ENCODE data around the gene TKT.

The TKT gene

DNA sequence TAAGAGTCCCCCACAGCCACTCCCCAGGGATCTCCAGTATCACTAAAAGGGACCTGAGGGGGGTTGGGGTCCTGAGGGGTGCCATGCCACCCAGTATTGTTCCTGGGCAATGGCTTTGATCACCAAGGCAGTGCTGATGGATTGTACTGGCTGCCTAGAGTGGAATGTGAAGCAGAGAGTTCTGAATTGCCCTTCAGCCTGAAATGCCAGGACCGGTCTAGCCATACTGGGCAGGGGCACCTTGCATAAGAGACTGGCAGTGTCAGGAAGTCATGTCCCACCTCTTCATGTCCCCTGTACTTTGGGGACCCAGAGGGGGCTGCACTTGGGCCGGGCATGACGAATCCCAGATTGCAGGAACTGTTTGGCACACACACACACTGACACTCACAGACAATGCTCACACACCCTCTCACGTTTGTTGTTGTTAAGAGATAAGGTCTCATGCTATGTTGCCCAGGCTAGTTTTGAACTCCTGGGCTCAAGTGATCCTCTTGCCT, 4.5 kb upstream of the TKT start:
- DNase-seq (ENCODE audit: insufficient read length, low spot score) (no peak), FAIRE-seq (no peak)
- TF ChIP-seq CTCF (IDR thresholded peaks at IDR 0.05; ENCODE audit: insufficient read depth, missing control alignments) = no peak

- TF ChIP-seq CTCF (IDR thresholded peaks at IDR 0.05; ENCODE audit: insufficient read depth, missing control alignments) = no peak
- DNase-seq (ENCODE audit: insufficient read length, low spot score) (no peak), FAIRE-seq (no peak)
Measured at GRCh38 chr3:53259427-53260259, 3.8 kb upstream of the TKT start.

DNA sequence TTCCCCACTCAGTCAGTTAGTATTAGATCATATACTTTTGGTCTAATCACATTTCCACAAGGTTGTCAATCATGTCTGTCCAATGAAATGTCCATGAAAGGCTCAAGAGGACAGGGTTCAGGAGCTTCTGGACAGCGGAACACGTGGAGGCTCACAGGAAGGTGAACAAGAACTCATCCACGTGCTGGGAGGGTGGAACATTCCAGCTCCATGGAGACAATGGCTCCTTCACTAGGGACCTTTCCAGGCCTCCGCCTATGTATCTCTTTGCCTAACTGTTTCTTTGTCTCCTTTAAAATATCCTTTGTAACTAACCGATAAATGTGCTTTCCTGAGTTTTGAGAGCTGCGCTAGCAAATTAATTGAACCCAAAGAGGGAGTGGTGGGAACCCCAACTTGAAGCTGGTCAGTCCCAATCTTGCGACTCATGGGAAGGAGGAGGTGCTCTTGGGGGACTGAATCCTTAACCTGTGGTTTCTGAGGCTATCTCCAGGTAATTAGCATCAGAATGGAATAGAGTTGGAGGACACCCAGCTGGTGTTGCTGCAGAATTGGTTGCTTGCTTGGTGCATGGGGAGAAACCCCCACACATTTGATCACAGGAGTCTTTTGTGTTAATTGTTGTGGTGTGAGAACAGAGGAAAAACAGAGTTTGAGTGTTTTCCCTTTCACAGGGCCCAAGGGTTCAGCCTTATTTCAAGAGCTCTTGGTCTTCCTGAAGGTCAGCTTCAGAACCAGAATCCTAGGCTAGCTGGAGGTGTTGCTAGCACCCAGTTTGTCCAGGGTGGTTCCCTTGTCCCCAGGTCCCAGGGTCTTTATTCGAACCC, 3.0 kb upstream of the TKT start:
- no peak for TF ChIP-seq CTCF (IDR thresholded peaks at IDR 0.05; ENCODE audit: insufficient read depth, missing control alignments)
- no peak for FAIRE-seq
- no peak for DNase-seq (ENCODE audit: insufficient read length, low spot score)

DNA sequence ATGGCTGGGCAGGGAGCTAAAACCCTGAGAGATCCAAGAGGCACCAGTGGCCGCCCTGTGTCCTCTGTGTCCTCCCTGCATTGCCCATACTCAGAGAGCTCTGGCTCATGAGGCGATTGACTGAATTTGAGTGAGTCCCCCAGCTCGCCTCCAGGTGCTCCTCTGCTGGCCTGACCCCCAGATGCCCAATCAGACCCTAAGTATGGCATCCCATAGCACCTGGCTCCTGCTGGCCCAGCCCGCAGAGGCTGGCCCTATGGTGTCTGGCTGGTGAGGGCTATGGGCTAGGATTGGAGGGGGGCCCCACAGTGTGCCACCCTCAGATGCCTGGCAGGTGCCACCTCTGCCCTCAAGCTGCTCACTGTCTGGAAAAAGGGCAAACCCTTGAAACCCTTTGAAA, 1.6 kb upstream of the TKT start:
- no peak for TF ChIP-seq CTCF (IDR thresholded peaks at IDR 0.05; ENCODE audit: insufficient read depth, missing control alignments)
- FAIRE-seq = no peak

DNA sequence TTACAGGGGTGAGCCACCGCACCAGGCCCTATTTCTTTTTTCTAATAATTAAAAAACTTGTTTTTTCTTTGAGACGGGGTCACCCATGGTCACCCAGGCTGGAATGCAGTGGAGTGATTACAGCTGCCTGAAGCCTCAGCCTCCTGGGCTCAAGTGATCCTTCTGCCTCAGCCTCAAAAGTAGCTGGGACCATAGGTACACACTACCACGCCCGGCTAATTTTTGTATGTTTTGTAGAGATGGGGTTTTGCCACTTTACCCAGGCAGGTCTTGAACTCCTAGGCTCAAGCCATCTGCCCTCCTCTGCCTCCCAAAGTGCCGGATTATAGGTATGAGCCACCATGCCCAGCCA, 858 bp upstream of the TKT start:
- no peak for TF ChIP-seq CTCF (IDR thresholded peaks at IDR 0.05; ENCODE audit: insufficient read depth, missing control alignments)
- DNase-seq (ENCODE audit: insufficient read length, low spot score) (no peak), FAIRE-seq (no peak)

More for the DNA sequence above, 1.6 kb upstream of the TKT start:
- no peak for DNase-seq (ENCODE audit: insufficient read length, low spot score)

DNA sequence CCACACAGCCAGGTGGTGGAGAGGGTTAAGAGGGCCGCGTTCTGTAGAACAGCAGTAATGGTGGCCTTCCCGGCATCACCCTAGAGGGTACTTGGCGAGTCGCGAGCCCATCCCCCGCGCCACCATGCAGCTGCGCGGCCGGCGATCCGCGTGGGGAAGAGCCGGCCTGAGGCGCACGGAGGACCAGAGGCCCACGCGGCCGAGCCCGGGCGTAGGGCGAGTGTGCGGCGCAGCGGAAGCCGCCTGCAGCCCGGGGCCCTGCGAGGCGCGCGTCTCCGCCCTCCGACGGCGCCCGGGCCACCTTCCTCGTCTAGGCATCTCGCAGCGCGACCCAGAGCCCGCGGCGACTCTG, 423 bp downstream of the TKT start:
- no peak for TF ChIP-seq CTCF (IDR thresholded peaks at IDR 0.05; ENCODE audit: insufficient read depth, missing control alignments)
- no peak for DNase-seq (ENCODE audit: insufficient read length, low spot score)

More for the DNA sequence above, 423 bp downstream of the TKT start:
- no peak for FAIRE-seq

Measured in D721Med (cell line).